Spleen (tissue), 11 donors: ENCODE measurements around the gene MAP1A. TPM values are rescaled to one million over a fixed set of nuclear protein-coding genes. Genes with fewer than 3 reads are reported as not detected.

ENCODE experiments used
- DNase-seq: peaks from one replicate; pipeline ENCODE4 v3.0.0-alpha.2; 2020
- H3K27ac ChIP-seq, 8 donors: fragments of 200-600 bp; sonication (generic) in 7 of 8; 1 replicate in 4 of 8; 2 replicates in 4 of 8; pipeline versions ENCODE4 v1.5.0 to v1.8.0; 2016 to 2021; ENCODE audit warnings: inconsistent platforms in 4 of 8, mild to moderate bottlenecking in 4 of 8, moderate library complexity in 1 of 8
- H3K27me3 ChIP-seq, 7 donors: fragments of 200-600 bp; sonication (generic) in 6 of 7; replicated peaks in 1 of 7; 1 replicate in 4 of 7; 2 replicates in 3 of 7; pipeline versions ENCODE4 v1.5.0 to v1.8.0; 2016 to 2021; ENCODE audit warnings: inconsistent platforms in 3 of 7, mild to moderate bottlenecking in 1 of 7
- H3K36me3 ChIP-seq, 6 donors: fragments of 200-600 bp; sonication (generic) in 5 of 6; 1 replicate in 4 of 6; 2 replicates in 2 of 6; pipeline versions ENCODE4 v1.5.0 to v1.8.0; 2016 to 2021; ENCODE audit warnings: inconsistent platforms in 2 of 6
- H3K4me1 ChIP-seq, 6 donors: fragments of 200-600 bp; sonication (generic) in 5 of 6; 1 replicate in 3 of 6; 2 replicates in 3 of 6; pipeline versions ENCODE4 v1.5.0 to v1.8.0; 2016 to 2021; ENCODE audit warnings: inconsistent platforms in 3 of 6
- H3K4me3 ChIP-seq, 8 donors: fragments of 200-600 bp; sonication (generic) in 7 of 8; 1 replicate in 4 of 8; 2 replicates in 4 of 8; pipeline versions ENCODE4 v1.5.0 to v1.8.0; 2016 to 2021; ENCODE audit warnings: inconsistent platforms in 4 of 8, mild to moderate bottlenecking in 4 of 8, moderate library complexity in 2 of 8
- H3K9me3 ChIP-seq, 8 donors: fragments of 200-600 bp; sonication (generic) in 7 of 8; 1 replicate in 4 of 8; 2 replicates in 4 of 8; pipeline versions ENCODE4 v1.5.0 to v1.8.0; 2016 to 2021; ENCODE audit warnings: inconsistent platforms in 4 of 8
- CTCF ChIP-seq, 11 experiments: fragments of 200-600 bp in 7 of 11; fragments of 450-650 bp in 4 of 11; sonication (generic) in 4 of 11; IDR thresholded peaks in 8 of 11; conservative IDR thresholded peaks in 3 of 11; 1 replicate in 7 of 11; 2 replicates in 4 of 11; pipeline versions ENCODE4 v1.4.0 to v1.8.0; 2016 to 2021; ENCODE audit warnings: antibody characterized with exemption in 11 of 11, inconsistent platforms in 4 of 11, mild to moderate bottlenecking in 1 of 11
- POLR2A ChIP-seq, 3 donors: fragments of 450-650 bp; IDR thresholded peaks; one replicate each; pipeline ENCODE4 v1.5.1; 2017; ENCODE audit warnings: antibody characterized with exemption in 3 of 3, mild to moderate bottlenecking in 1 of 3
- POLR2AphosphoS5 ChIP-seq, 3 donors: sonication (generic); formaldehyde crosslinking; IDR thresholded peaks; one replicate each; pipeline ENCODE4 v1.5.1; 2017; ENCODE audit warnings: antibody characterized with exemption in 3 of 3
- WGBS, 5 donors: extraction: QIAGEN DNeasy Blood & Tissue Kit in 3 of 5; methylation state at CpG; one replicate each; pipeline versions ENCODE4 v1.1.5 to v1.1.7; 2013 to 2018; 5-methylcytosine and 5-hydroxymethylcytosine counted together
- intact Hi-C: fragments of 100-400 bp; cut with DNase I; formaldehyde crosslinking; loops from one replicate; pipeline ENCODE4 v1.15.0; 2023; ENCODE audit warnings: low total_unique reads
- polyA plus RNA-seq, 3 donors: library from polyadenylated mRNA; stranded (reverse); fragments of 200-250 nt; gene quantifications; one replicate each; pipeline ENCODE4 v1.2.1, GENCODE V29; 2013
- total RNA-seq, 7 donors: library from RNA; depleted of rRNA in 3 of 7; stranded (reverse); fragments of >200 nt in 3 of 7; fragmentation: NEBNext Ultra II Directional in 4 of 7; extraction: Animal tissue kit (Norgen Biotek cat#: 25700) in 4 of 7; gene quantifications; one replicate each; pipeline versions ENCODE4 v1.1.0 to v1.2.1, GENCODE V29; 2016 to 2021
- donor health status: healthy with polysubstance abuse.
- donor health status: DM: no; HTN: no; CAD: no; lungs with moderate emphysema.
- donor health status: DM: no; HTN: no; CAD: no.
- donor health status: Bipolar disorder and iron deficiency.
- donor health status: healthy.
- donor health status: DM: no; HTN: no; CAD: no.
- donor health status: DM: yes; HTN: yes; CAD: no.

MAP1A gene
- total and polyA plus RNA-seq, 10 donors: 0.15 to 5.4 (median 2.6) TPM

GRCh38 chr15:43518197-43518761 lies 871 bp downstream of the MAP1A start:
- Histone ChIP-seq H3K27ac (peak overlapping the region in 3 of 8 donors; percentile 18 to 47 (median 46)), H3K9me3 (no peaks in the 10 kb centered on the region), H3K4me1 (peaks cover 0 to 33% (median 17%) of the 10 kb centered on the region in 6 donors), H3K4me3 (peak overlapping the region in 6 of 8 donors; percentile 2 to 56 (median 26)), H3K27me3 (peaks cover 0 to 55% (median 21%) of the 10 kb centered on the region in 7 donors), H3K36me3 (peaks cover 0 to 12% (median 0%) of the 10 kb centered on the region in 6 donors)
- 3 to 10% (median 9%) methylated on average over 17 to 18 of the region's 18 CpGs for WGBS, 5 donors
- intact Hi-C loops: no loop called here
- DNase-seq: no peak
- TF ChIP-seq CTCF (IDR thresholded peaks at IDR 0.05 in 8 of 11, conservative IDR thresholded peaks at IDR 0.05 in 3 of 11): no peak
- TF ChIP-seq POLR2A (IDR thresholded peaks at IDR 0.05): no peak
- TF ChIP-seq POLR2AphosphoS5 (IDR thresholded peaks at IDR 0.05): no peak

GRCh38 chr15:43519196-43519595 lies 1.8 kb downstream of the MAP1A start:
- intact Hi-C loops: no loop called here
- no peak for DNase-seq
- TF ChIP-seq POLR2AphosphoS5 (IDR thresholded peaks at IDR 0.05) (no peak), CTCF (IDR thresholded peaks at IDR 0.05 in 8 of 11, conservative IDR thresholded peaks at IDR 0.05 in 3 of 11) (no peak), POLR2A (IDR thresholded peaks at IDR 0.05) (no peak)
- Histone ChIP-seq H3K4me1 (peaks cover 0 to 31% (median 17%) of the 10 kb centered on the region in 6 donors), H3K27me3 (peaks cover 0 to 55% (median 21%) of the 10 kb centered on the region in 7 donors), H3K36me3 (peaks cover 0 to 19% (median 0%) of the 10 kb centered on the region in 6 donors), H3K27ac (no peak overlapping the region), H3K4me3 (no peak overlapping the region), H3K9me3 (no peaks in the 10 kb centered on the region)
- WGBS, 5 donors: 36 to 46% (median 41%) methylated on average over 2 of the region's 2 CpGs

- intact Hi-C loops: no loop called here
- Histone ChIP-seq H3K36me3 (peaks cover 0 to 19% (median 0%) of the 10 kb centered on the region in 6 donors), H3K4me3 (no peak overlapping the region), H3K27me3 (peaks cover 0 to 55% (median 21%) of the 10 kb centered on the region in 7 donors), H3K9me3 (no peaks in the 10 kb centered on the region), H3K4me1 (peaks cover 0 to 29% (median 17%) of the 10 kb centered on the region in 6 donors), H3K27ac (no peak overlapping the region)
- no peak for DNase-seq
- WGBS, 5 donors: 52 to 72% (median 62%) methylated on average over 2 of the region's 2 CpGs
- no peak for TF ChIP-seq POLR2AphosphoS5 (IDR thresholded peaks at IDR 0.05)
These were observed 2.7 kb downstream of the MAP1A start for GRCh38 chr15:43520138-43520537.

GRCh38 chr15:43521419-43521818 lies 4.0 kb downstream of the MAP1A start:
- peaks cover 0 to 25% (median 16%) of the 10 kb centered on the region in 6 donors for H3K4me1 ChIP-seq
- H3K27ac ChIP-seq: no peak overlapping the region
- no peak overlapping the region for H3K4me3 ChIP-seq
- H3K36me3 ChIP-seq: peaks cover 0 to 19% (median 0%) of the 10 kb centered on the region in 6 donors
- H3K9me3 ChIP-seq: no peaks in the 10 kb centered on the region
- TF ChIP-seq CTCF (IDR thresholded peaks at IDR 0.05 in 8 of 11, conservative IDR thresholded peaks at IDR 0.05 in 3 of 11): no peak
- no peak for TF ChIP-seq POLR2AphosphoS5 (IDR thresholded peaks at IDR 0.05)
- no peak for TF ChIP-seq POLR2A (IDR thresholded peaks at IDR 0.05)
- peaks cover 0 to 43% (median 21%) of the 10 kb centered on the region in 7 donors for H3K27me3 ChIP-seq
- DNase-seq: no peak
- intact Hi-C loops: no loop called here
- WGBS, 5 donors: 86 to 97% (median 94%) methylated on average over 11 of the region's 11 CpGs
